ENCODE data around the gene UNC5CL.
A peak's percentile ranks its signal among the peaks of the same experiment; 100 is the strongest.

UNC5CL gene

DNA sequence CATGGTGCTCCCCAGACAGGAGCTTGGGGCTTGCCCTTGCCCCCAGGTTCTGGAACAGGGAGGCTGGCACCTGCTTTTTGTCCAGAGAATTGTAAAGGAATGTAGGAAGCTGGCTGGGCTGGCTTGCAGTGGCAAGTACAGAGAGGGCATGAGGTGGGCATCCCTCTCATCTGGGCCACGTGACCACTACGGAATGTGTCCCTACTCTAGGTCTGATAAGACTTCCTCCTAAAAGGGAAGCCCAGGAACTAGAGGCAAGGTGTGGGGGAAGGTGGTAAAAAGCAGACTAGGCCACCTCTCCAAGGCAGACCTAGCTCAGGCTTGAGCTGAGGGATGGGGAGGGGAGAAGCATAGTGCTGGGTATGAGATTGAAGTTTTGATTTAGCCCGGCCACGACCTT, 38.8 kb downstream of the UNC5CL start:
- DNase-seq: no peak

DNA sequence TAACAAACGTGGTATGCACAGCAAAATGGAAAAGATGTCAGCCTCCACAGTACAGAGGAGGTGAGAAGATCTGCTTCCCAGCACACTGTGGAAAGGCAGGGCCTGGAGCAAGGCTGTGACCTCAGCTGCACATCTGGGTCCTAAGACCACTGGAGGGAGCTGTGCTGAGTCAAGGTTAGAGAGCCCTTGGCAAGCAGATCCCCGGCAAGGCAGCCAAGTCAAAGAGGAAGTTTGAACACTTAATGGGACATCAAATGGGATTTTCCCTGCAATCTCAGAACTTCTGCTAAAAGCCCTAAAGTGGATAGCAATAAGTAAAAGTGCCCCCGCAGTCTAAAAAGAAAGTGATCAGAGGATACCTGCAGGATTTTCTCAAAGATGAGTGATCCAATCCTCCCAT, 39.5 kb downstream of the UNC5CL start:
- DNase-seq: peak; percentile 5

DNA sequence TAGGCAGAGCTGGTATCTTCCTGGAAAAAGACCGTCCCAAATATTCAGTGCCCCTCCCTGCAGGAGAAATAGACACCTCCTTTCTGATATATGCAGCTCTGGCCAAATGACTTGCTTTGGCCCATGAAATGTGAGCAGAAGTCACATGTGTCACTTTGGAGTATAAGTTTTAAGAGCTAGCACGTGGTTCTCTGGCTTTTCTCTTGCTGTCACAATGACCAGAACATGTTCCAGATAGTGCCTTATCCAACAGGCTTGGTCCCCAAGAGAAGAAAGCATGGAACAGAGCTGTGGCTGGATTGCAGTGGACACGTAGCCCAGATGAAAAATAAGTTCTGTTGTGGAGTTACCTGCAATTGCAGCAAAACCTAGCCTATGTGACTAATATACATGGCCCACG, 40.4 kb downstream of the UNC5CL start:
- DNase-seq: no peak

DNA sequence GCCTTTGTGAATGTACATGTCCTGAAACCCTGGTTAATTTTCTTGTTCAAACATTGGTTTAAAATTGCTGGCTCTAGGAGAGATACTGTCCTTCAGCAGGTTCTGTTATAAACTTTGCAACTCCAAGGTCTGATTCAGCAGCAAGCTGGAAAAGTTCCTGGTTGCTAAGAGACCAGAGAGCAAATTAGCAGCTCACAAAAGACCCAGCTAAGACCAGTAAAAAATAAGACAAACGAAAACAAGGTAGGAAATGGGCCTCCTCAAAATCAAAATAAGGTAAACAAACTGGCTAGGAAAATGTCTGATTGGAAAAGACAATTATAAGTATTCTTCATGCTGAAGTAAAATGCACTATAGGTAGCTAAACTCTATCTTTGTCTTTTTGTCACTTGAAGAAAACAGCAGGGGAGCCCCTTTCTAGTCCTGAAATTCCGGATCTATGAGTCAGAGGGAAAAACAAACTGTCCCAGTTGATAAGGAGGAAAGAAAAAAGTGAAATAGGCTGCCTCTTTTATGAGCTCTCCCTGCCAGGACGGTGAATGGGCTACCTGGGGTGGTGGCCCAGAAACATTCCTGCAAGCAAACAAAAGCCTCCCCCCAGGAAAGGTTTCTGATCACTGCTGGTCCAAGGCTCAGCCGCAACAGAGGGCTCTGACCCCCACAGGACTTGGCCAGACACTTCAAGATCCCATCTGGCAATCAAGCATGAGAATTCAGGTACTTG, 41.6 kb downstream of the UNC5CL start:
- DNase-seq: no peak

DNA sequence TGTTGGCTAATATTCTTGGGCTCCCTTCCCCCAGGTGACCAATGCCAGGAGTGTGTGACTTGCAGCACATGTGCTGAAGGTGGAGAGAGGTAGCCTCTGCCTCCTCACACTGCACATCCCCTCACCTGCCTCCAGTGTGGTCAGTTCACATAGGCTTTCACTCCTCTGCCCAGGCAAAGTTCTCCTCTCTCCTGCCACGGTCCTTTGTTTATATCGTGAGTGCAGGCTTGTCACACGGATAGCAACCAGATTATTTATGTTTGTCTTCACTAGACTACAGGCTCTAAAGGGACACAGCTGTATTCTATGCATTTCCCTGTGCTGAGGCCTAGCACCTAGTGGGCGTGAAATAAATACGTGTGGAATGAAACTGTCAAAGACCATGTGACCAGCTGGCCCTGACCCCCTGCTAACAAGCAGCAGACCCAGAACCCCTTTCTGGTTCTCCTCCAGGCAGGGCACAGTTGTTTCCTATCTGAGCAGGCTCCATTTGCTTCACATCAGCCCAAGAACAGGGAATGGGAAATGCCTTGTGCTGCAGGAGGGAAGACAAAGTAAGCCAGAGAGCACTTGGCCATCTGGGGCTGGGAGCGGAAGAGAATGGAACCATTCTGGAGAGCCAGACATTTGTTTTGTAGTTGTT, 42.3 kb downstream of the UNC5CL start:
- no peak for DNase-seq

DNA sequence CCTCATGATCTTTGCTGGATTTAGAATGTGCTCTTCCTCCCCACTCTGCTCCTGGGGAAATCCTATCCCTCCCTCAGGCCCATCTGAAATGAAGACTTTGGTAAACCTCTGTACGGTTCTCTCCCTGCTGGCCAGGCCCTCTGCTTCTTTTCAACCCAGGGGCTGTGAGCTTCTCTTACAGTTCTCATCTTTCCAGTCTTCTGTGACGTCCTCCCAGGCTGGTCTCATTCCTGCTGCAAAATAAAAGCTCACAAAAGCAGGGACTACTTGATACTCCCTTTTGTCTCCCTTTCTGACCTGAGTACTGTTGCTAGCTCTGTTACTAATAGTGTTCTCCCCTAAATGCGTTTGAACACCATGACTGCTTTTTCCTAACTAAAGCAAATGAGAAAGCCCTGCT, 46.3 kb downstream of the UNC5CL start:
- no peak for DNase-seq

DNA sequence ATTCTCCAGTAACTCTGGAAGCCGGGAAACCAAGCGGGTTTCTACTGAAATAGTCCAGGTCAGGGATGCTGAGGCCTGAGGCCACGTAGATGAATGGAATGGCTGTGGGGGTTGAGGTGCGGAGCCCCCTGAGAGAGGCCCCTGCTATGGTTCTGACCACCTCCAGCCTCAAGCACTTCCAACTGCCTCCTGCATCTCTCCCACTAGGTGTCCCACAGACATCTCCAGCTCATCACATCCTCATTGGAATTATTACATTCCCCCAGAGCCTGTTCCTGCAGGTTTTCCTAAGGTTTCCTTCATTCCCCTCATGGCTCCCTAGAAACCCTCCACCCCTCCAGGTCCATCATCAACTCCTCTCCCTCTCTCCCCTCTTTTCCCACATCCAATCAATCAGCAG, 48.7 kb downstream of the UNC5CL start:
- no peak for DNase-seq

DNA sequence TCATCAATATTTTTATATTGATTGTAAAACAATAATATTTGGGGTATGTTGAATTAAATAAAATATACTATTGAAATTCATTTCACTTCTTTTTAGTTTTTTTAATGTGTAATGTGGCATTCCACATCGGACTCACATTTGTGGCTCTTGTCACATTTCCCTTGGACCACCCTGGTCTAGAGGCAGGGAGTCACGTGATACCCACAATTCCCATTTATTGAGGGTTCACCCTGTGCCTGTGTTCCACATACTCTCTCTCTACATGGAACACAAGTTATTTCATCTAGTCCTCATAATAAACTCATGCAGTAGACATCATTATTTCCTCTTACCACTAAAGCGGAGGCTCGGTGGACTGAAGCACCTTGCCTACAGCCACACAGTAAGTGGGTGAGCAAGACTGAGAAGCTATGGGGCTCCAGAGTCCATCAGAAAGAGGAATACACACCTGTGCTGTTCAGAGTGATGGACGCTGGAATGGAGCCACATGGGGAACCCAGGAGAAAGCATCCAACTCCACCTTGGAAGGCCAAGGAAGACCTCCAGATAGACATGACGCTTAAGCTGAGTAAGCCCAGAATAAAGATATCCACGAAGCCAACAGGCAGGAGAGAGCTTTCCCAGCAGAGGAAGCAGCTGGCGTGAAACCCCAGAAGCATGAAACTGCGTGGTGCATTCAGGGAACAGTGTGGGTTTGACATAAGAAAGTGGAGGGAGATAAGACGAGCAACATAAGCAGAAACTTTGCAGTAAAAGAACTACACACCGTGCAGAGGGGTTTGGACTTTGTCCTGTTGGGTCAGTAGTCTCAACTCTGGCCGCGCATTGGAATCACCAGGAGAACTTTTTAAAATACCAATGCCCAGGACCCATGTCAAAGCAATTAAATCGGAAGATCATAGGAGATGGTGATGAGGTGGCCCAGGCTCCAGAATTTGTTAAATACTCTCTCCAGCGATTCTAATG, 49.5 kb downstream of the UNC5CL start:
- DNase-seq: no peak

DNA sequence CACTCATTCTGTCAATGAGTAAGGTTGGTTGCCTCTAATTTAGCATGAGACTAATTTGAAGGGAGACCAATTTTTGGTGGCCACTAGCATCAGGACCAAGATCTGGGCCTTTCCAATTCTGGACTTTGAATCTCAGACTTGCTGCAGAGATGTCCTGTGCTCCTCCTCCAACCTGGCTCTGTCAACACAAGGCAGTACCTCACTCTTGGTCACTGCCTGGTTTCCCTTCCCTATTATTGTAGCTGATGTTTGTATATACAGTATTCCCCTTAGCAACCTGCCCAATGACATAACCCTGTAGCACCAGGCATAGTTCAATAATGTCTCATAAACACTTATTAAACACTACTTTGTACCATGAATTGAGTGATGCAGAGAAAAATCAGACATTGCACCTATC, 50.4 kb downstream of the UNC5CL start:
- peak; percentile 6 for DNase-seq

DNA sequence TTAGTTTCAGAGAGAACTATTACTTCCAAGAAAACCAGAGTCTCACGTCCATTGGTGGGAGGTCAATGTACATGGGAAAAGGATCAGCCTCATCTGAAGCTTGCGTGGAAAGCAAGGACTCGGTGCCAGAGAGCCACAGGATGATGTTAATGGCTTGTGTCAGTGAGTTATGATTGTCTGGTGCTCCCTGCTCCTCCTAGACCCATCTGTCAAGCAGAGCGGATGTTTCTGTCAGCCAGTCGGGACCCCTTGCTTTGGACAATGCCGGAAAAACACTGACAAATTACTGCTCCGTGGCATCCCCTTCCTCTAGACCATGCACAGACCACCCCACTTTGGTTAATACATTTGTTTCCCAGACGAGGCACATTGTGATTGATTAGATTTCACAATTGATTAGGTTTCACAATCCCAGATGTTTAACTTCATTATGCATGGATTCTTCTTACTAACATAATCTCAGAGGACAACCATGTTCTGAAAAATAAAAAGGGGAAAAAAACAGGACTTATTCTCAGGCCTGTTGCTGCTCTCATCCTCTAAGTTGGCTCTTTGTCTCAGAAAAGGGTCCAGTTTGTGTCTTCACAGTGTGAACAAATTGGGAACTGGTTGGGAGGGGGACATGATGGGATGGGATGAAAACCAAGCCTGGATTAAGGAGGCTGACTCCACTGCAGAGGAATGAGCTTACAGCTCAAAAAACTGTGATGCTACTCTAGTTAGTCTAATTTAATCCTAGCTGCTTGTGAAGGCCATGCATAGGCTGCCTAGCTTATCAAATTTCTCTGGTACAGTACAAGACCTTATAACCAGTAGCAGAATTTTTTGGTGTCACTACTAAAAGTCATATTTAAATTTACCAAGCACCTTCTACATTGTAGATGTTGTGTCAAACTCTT, 51.9 kb downstream of the UNC5CL start:
- DNase-seq: no peak

DNA sequence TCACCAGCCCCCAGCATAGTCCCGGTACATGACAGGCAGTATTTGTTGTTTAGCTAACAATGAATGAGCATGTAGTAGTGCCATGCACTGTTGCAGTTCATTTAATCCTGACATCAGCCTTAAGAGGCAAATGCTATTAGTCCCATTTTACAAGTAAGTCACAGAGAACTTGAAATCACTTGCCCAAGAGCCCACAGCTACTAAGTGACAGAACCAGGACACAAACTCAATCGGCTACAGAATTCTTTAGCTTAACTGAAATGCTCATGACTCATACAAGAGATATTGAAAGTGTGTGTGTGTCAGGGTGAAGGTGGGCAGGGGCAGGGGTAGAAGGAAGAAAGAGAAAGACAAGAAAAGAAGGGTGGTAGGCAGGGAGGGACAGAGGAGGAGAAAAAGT, 52.7 kb downstream of the UNC5CL start:
- no peak for DNase-seq

DNA sequence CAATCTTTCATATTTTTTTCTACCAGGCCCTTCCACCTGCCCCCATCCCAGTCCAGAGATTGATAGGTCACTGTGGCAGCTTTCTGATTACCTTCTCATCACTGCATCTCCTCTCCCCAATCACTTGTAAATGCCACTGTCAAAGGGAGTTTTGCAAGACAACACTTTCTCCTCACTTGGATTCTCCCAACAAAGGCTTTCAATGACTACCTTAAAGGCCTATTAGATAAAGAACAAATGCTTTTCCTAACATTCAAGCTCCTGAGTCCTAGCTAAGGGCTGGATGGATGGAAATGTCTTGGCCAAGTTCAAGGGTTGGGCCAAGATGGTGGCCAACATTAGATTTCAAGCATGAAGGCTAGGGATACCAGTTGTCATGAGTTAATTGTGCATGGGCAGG, 55.3 kb downstream of the UNC5CL start:
- DNase-seq: no peak

DNA sequence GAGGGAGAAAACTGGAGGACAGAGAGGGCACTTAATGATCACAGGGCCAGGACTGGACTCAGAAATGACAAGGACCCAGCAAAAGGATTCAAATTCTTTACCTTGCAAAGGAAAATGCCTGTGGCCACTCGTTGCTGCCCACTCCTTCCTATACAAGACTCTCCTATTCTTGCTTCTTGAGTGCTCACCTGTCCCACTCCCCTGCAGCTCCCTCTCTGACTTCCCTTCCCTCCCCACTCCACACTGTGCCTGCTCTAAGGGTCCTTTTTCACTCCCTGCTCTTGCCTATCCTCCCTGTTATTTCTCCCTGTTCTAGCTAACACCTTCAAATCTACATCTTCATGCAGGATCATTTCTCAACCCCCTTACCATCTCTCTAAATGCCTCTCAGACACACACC, 56.1 kb downstream of the UNC5CL start:
- DNase-seq: no peak

DNA sequence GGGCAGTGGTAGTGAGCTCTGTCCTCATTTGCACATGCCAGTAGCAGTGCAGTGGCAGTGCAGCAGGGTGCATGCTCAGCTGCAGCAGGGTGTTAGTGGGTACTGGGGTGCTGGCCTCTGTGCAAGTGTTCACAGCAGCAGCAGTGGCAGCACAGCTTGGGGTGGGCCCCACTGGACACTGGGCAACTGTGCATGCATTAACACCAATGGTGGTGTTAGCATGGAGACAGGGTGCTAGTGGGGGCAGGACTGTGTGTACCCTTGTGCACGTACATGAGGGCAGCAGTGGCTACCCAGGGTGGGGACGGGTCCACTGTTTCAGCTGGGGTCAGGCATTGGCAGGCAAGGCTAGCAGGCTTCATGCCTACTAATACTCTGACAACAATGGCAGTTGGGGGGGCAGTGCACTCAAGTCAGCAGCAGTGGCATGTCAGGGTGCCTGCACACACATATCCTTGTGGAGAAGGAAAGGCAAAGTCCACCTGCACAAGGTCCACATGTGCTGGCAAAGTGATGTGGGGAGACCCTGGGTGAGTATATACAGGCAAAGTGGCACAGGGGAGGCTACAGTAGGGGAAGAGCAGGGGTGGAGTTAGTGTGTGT, 60.2 kb downstream of the UNC5CL start:
- DNase-seq: no peak

DNA sequence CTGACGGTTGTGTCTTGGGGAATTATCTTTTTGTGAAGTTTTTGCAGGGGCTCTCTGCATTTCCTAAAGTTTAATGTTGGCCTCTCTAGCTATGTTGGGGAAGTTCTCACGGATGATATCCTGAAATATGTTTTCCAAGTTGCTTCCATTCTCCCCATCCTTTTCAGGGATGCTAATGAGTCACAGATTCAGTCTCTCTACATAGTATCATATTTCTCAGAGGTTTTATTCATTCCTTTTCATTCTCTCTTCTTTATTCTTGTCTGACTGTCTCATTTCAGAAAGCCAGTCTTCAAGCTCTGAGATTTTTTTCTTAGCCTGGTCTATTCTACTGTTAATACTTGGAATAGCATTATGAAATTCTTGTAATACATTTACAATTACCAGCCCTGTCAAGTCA, 61.3 kb downstream of the UNC5CL start:
- DNase-seq: no peak

DNA sequence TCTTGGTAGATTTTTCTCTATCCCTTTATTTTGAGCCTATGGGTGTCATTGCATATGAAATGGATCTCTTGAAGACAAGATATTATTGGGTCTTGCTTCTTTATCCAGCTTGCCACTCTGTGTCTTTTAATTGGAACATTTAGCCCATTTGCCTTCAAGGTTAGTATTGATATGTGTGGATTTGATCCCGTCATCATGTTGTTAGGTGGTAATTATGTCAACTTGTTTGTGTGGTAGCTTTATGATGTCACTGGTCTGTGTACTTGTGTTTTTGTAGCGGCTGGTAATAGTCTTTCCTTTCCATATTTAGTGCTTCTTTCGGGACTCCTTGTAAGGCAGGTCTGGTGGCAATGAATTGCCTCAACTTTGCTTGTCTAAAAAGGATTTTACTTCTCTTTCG, 61.9 kb downstream of the UNC5CL start:
- DNase-seq: no peak
